ENCODE measurements around the gene B3GALT6.

The B3GALT6 gene

GRCh38 chr1:1256956-1257871 lies 25.2 kb downstream of the B3GALT6 start:
- no peak overlapping the region for H3K4ac ChIP-seq (ENCODE audit: low read depth, low read length)
- H3K79me1 ChIP-seq (ENCODE audit: low read length): no peaks in the 10 kb centered on the region
- no peak overlapping the region for H3K14ac ChIP-seq (ENCODE audit: low read length)
- DNase-seq: no peak
- no peak overlapping the region for H4K91ac ChIP-seq (ENCODE audit: low read depth, low read length)
- no peak overlapping the region for H3K23ac ChIP-seq (ENCODE audit: low read length)
- H3K36me3 ChIP-seq (ENCODE audit: control insufficient read depth in 1 of 2, insufficient read depth in 2 of 2, low read length in 2 of 2): peaks cover 74 to 80% of the 10 kb centered on the region in 2 experiments
- no peaks in the 10 kb centered on the region for H3K79me2 ChIP-seq (ENCODE audit: control insufficient read depth, insufficient read depth, low read length, poor library complexity)
- no peak overlapping the region for H4K8ac ChIP-seq (ENCODE audit: low read depth, low read length)
- no peak overlapping the region for H2AFZ ChIP-seq (ENCODE audit: insufficient read depth, low read length, poor library complexity)
- H3K4me2 ChIP-seq (ENCODE audit: low read length): no peak overlapping the region
- no peak overlapping the region for H3K18ac ChIP-seq (ENCODE audit: low read length)
- no peak overlapping the region for H2BK12ac ChIP-seq (ENCODE audit: low read length)
- no peaks in the 10 kb centered on the region for H3K4me1 ChIP-seq (ENCODE audit: control insufficient read depth in 1 of 2, insufficient read depth in 2 of 2, low read length in 2 of 2)
- no peak overlapping the region for H3K27ac ChIP-seq (ENCODE audit: low read depth, low read length)
- H2BK120ac ChIP-seq (ENCODE audit: insufficient read depth, low read length, poor library complexity): no peak overlapping the region
- peaks cover 8% of the 10 kb centered on the region for H3K9me3 ChIP-seq (ENCODE audit: insufficient read depth, low read depth, low read length)
- H2BK5ac ChIP-seq (ENCODE audit: low read depth, low read length, poor library complexity): no peak overlapping the region
- no peaks in the 10 kb centered on the region for H3K27me3 ChIP-seq (ENCODE audit: insufficient read depth, low read length)
- no peak overlapping the region for H4K12ac ChIP-seq (ENCODE audit: low read depth, low read length)
- H3K4me3 ChIP-seq (ENCODE audit: low read depth, low read length): peak overlapping the region; percentile 30
- H3K9ac ChIP-seq (ENCODE audit: low read length): no peak overlapping the region
- WGBS (ENCODE audit: extremely low coverage, insufficient coverage, insufficient read length): no CpG with 5 or more reads among the region's 31 CpGs
- no peak overlapping the region for H2AK5ac ChIP-seq (ENCODE audit: low read length)

- Histone ChIP-seq H3K4me3 (ENCODE audit: low read depth, low read length) (peak overlapping the region; percentile 55), H3K4me1 (ENCODE audit: control insufficient read depth in 1 of 2, insufficient read depth in 2 of 2, low read length in 2 of 2) (no peaks in the 10 kb centered on the region), H3K27me3 (ENCODE audit: insufficient read depth, low read length) (no peaks in the 10 kb centered on the region), H3K9me3 (ENCODE audit: insufficient read depth, low read depth, low read length) (peaks cover 8% of the 10 kb centered on the region), H4K12ac (ENCODE audit: low read depth, low read length) (no peak overlapping the region), H3K18ac (ENCODE audit: low read length) (no peak overlapping the region), H2AFZ (ENCODE audit: insufficient read depth, low read length, poor library complexity) (no peak overlapping the region), H3K27ac (ENCODE audit: low read depth, low read length) (no peak overlapping the region), H4K91ac (ENCODE audit: low read depth, low read length) (no peak overlapping the region), H2BK12ac (ENCODE audit: low read length) (no peak overlapping the region), H4K8ac (ENCODE audit: low read depth, low read length) (no peak overlapping the region), H2BK120ac (ENCODE audit: insufficient read depth, low read length, poor library complexity) (no peak overlapping the region), H3K23ac (ENCODE audit: low read length) (no peak overlapping the region), H3K79me2 (ENCODE audit: control insufficient read depth, insufficient read depth, low read length, poor library complexity) (no peaks in the 10 kb centered on the region), H3K4ac (ENCODE audit: low read depth, low read length) (no peak overlapping the region), H3K79me1 (ENCODE audit: low read length) (no peaks in the 10 kb centered on the region), H2BK5ac (ENCODE audit: low read depth, low read length, poor library complexity) (no peak overlapping the region), H2AK5ac (ENCODE audit: low read length) (no peak overlapping the region), H3K14ac (ENCODE audit: low read length) (no peak overlapping the region), H3K36me3 (ENCODE audit: control insufficient read depth in 1 of 2, insufficient read depth in 2 of 2, low read length in 2 of 2) (peaks cover 75 to 78% of the 10 kb centered on the region in 2 experiments), H3K4me2 (ENCODE audit: low read length) (no peak overlapping the region), H3K9ac (ENCODE audit: low read length) (no peak overlapping the region)
- WGBS (ENCODE audit: extremely low coverage, insufficient coverage, insufficient read length): no CpG with 5 or more reads among the region's 22 CpGs
- DNase-seq: no peak
Measured at GRCh38 chr1:1259119-1259488, 27.1 kb downstream of the B3GALT6 start.

GRCh38 chr1:1259540-1259939 lies 27.5 kb downstream of the B3GALT6 start:
- Histone ChIP-seq H3K79me2 (ENCODE audit: control insufficient read depth, insufficient read depth, low read length, poor library complexity) (no peaks in the 10 kb centered on the region), H2BK12ac (ENCODE audit: low read length) (no peak overlapping the region), H2AFZ (ENCODE audit: insufficient read depth, low read length, poor library complexity) (no peak overlapping the region), H3K9me3 (ENCODE audit: insufficient read depth, low read depth, low read length) (peaks cover 8% of the 10 kb centered on the region), H3K18ac (ENCODE audit: low read length) (no peak overlapping the region), H3K27ac (ENCODE audit: low read depth, low read length) (no peak overlapping the region), H3K79me1 (ENCODE audit: low read length) (no peaks in the 10 kb centered on the region), H3K23ac (ENCODE audit: low read length) (no peak overlapping the region), H3K9ac (ENCODE audit: low read length) (no peak overlapping the region), H3K36me3 (ENCODE audit: control insufficient read depth in 1 of 2, insufficient read depth in 2 of 2, low read length in 2 of 2) (peaks cover 74 to 76% of the 10 kb centered on the region in 2 experiments), H4K12ac (ENCODE audit: low read depth, low read length) (no peak overlapping the region), H3K4me1 (ENCODE audit: control insufficient read depth in 1 of 2, insufficient read depth in 2 of 2, low read length in 2 of 2) (no peaks in the 10 kb centered on the region), H3K27me3 (ENCODE audit: insufficient read depth, low read length) (no peaks in the 10 kb centered on the region), H2BK5ac (ENCODE audit: low read depth, low read length, poor library complexity) (no peak overlapping the region), H3K4me3 (ENCODE audit: low read depth, low read length) (no peak overlapping the region), H2AK5ac (ENCODE audit: low read length) (no peak overlapping the region), H3K4ac (ENCODE audit: low read depth, low read length) (no peak overlapping the region), H2BK120ac (ENCODE audit: insufficient read depth, low read length, poor library complexity) (no peak overlapping the region), H4K8ac (ENCODE audit: low read depth, low read length) (no peak overlapping the region), H3K4me2 (ENCODE audit: low read length) (no peak overlapping the region), H4K91ac (ENCODE audit: low read depth, low read length) (no peak overlapping the region), H3K14ac (ENCODE audit: low read length) (no peak overlapping the region)
- no CpG with 5 or more reads among the region's 18 CpGs for WGBS (ENCODE audit: extremely low coverage, insufficient coverage, insufficient read length)
- DNase-seq: no peak

GRCh38 chr1:1259951-1260600 lies 28.0 kb downstream of the B3GALT6 start:
- DNase-seq: no peak
- WGBS (ENCODE audit: extremely low coverage, insufficient coverage, insufficient read length): no CpG with 5 or more reads among the region's 26 CpGs
- Histone ChIP-seq H4K12ac (ENCODE audit: low read depth, low read length) (no peak overlapping the region), H3K18ac (ENCODE audit: low read length) (no peak overlapping the region), H2BK120ac (ENCODE audit: insufficient read depth, low read length, poor library complexity) (no peak overlapping the region), H2BK5ac (ENCODE audit: low read depth, low read length, poor library complexity) (no peak overlapping the region), H2BK12ac (ENCODE audit: low read length) (no peak overlapping the region), H3K4ac (ENCODE audit: low read depth, low read length) (no peak overlapping the region), H3K79me1 (ENCODE audit: low read length) (no peaks in the 10 kb centered on the region), H2AFZ (ENCODE audit: insufficient read depth, low read length, poor library complexity) (no peak overlapping the region), H3K4me3 (ENCODE audit: low read depth, low read length) (no peak overlapping the region), H4K8ac (ENCODE audit: low read depth, low read length) (no peak overlapping the region), H3K4me1 (ENCODE audit: control insufficient read depth in 1 of 2, insufficient read depth in 2 of 2, low read length in 2 of 2) (peaks cover 0 to 2% of the 10 kb centered on the region in 2 experiments), H4K91ac (ENCODE audit: low read depth, low read length) (no peak overlapping the region), H3K36me3 (ENCODE audit: control insufficient read depth in 1 of 2, insufficient read depth in 2 of 2, low read length in 2 of 2) (peaks cover 74 to 75% of the 10 kb centered on the region in 2 experiments), H3K9ac (ENCODE audit: low read length) (no peak overlapping the region), H3K27me3 (ENCODE audit: insufficient read depth, low read length) (no peaks in the 10 kb centered on the region), H3K4me2 (ENCODE audit: low read length) (no peak overlapping the region), H3K9me3 (ENCODE audit: insufficient read depth, low read depth, low read length) (peaks cover 6% of the 10 kb centered on the region), H3K14ac (ENCODE audit: low read length) (no peak overlapping the region), H2AK5ac (ENCODE audit: low read length) (no peak overlapping the region), H3K23ac (ENCODE audit: low read length) (no peak overlapping the region), H3K27ac (ENCODE audit: low read depth, low read length) (no peak overlapping the region), H3K79me2 (ENCODE audit: control insufficient read depth, insufficient read depth, low read length, poor library complexity) (no peaks in the 10 kb centered on the region)

Measured in trophoblast cell (in vitro differentiated cells and primary cell).